Stimulated activated memory B cell treated with anti-CD40 and anti-IgM and Interleukin-4, amounts not matched to agents 10 μg/mL and 1 μg/mL and 100 μg/mL, for 72 hours (primary cell): ENCODE data around the gene RPAIN.

Experiments
- ATAC-seq: fragments of 150-1000 bp; cut with Tn5 transposase; 2 replicates; pipeline ENCODE4 v1.10.0; 2021
- H3K27ac Mint-ChIP-seq: one replicate; pipeline ENCODE4 v1.8.0; 2022; ENCODE audit warnings: mild to moderate bottlenecking, mixed read lengths
- H3K27me3 Mint-ChIP-seq: one replicate; pipeline ENCODE4 v1.8.0; 2022; ENCODE audit warnings: mixed read lengths
- H3K36me3 Mint-ChIP-seq: one replicate; pipeline ENCODE4 v1.8.0; 2022; ENCODE audit warnings: mixed read lengths
- H3K4me1 Mint-ChIP-seq: one replicate; pipeline ENCODE4 v1.8.0; 2022; ENCODE audit warnings: mixed read lengths
- H3K4me3 Mint-ChIP-seq: one replicate; pipeline ENCODE4 v1.8.0; 2022; ENCODE audit warnings: mild to moderate bottlenecking, moderate library complexity, mixed read lengths
- H3K9me3 Mint-ChIP-seq: one replicate; pipeline ENCODE4 v1.8.0; 2022; ENCODE audit warnings: mixed read lengths

The RPAIN gene

GRCh38 chr17:5419959-5420653 is at the start of gene RPAIN:
RPAIN (plus strand) TSS chr17:5420182; CDS start chr17:5420211, 29 bp downstream.
- Mint-ChIP-seq H3K27me3 (no peaks in the 10 kb centered on the region), H3K4me1 (peaks cover 35% of the 10 kb centered on the region), H3K9me3 (no peaks in the 10 kb centered on the region), H3K27ac (peak within 1 kb of the TSS; percentile 98), H3K4me3 (peak within 1 kb of the TSS; percentile 99), H3K36me3 (peaks cover 30% of the 10 kb centered on the region)
- peak; percentile 84 for ATAC-seq

GRCh38 chr17:5370411-5370810 is 49.6 kb upstream of the RPAIN start:
- no peak for ATAC-seq
- Mint-ChIP-seq H3K4me1 (peaks cover 6% of the 10 kb centered on the region), H3K27me3 (no peaks in the 10 kb centered on the region), H3K36me3 (peaks cover 63% of the 10 kb centered on the region), H3K9me3 (no peaks in the 10 kb centered on the region), H3K27ac (peak overlapping the region; percentile 44), H3K4me3 (no peak overlapping the region)

- H3K27me3 Mint-ChIP-seq: no peaks in the 10 kb centered on the region
- ATAC-seq: peak; percentile 86
- H3K9me3 Mint-ChIP-seq: no peaks in the 10 kb centered on the region
- no peak overlapping the region for H3K4me3 Mint-ChIP-seq
- peaks cover 6% of the 10 kb centered on the region for H3K4me1 Mint-ChIP-seq
- peaks cover 54% of the 10 kb centered on the region for H3K36me3 Mint-ChIP-seq
- peak overlapping the region; percentile 25 for H3K27ac Mint-ChIP-seq
Measured at GRCh38 chr17:5373112-5373511, 46.9 kb upstream of the RPAIN start.

GRCh38 chr17:5378566-5379207 is 41.3 kb upstream of the RPAIN start:
- no peak for ATAC-seq
- Mint-ChIP-seq H3K4me3 (no peak overlapping the region), H3K27ac (peak overlapping the region; percentile 31), H3K4me1 (peaks cover 10% of the 10 kb centered on the region), H3K9me3 (no peaks in the 10 kb centered on the region), H3K36me3 (peaks cover 63% of the 10 kb centered on the region), H3K27me3 (no peaks in the 10 kb centered on the region)

- H3K4me1 Mint-ChIP-seq: peaks cover 8% of the 10 kb centered on the region
- H3K36me3 Mint-ChIP-seq: peaks cover 60% of the 10 kb centered on the region
- no peak overlapping the region for H3K4me3 Mint-ChIP-seq
- no peaks in the 10 kb centered on the region for H3K27me3 Mint-ChIP-seq
- peak overlapping the region; percentile 31 for H3K27ac Mint-ChIP-seq
- no peaks in the 10 kb centered on the region for H3K9me3 Mint-ChIP-seq
- no peak for ATAC-seq
Measured at GRCh38 chr17:5379351-5380107, 40.5 kb upstream of the RPAIN start.

- no peak for ATAC-seq
- no peak overlapping the region for H3K4me3 Mint-ChIP-seq
- H3K27ac Mint-ChIP-seq: peak overlapping the region; percentile 31
Measured at GRCh38 chr17:5380491-5381135, 39.4 kb upstream of the RPAIN start.

GRCh38 chr17:5381542-5381941 is 38.4 kb upstream of the RPAIN start:
- H3K27me3 Mint-ChIP-seq: no peaks in the 10 kb centered on the region
- H3K9me3 Mint-ChIP-seq: no peaks in the 10 kb centered on the region
- no peak overlapping the region for H3K4me3 Mint-ChIP-seq
- peaks cover 8% of the 10 kb centered on the region for H3K4me1 Mint-ChIP-seq
- H3K36me3 Mint-ChIP-seq: peaks cover 57% of the 10 kb centered on the region
- peak; percentile 12 for ATAC-seq
- H3K27ac Mint-ChIP-seq: no peak overlapping the region

More at GRCh38 chr17:5380491-5381135, 39.4 kb upstream of the RPAIN start:
- Mint-ChIP-seq H3K4me1 (peaks cover 8% of the 10 kb centered on the region), H3K36me3 (peaks cover 54% of the 10 kb centered on the region), H3K27me3 (no peaks in the 10 kb centered on the region), H3K9me3 (no peaks in the 10 kb centered on the region)

- no peaks in the 10 kb centered on the region for H3K4me1 Mint-ChIP-seq
- H3K9me3 Mint-ChIP-seq: no peaks in the 10 kb centered on the region
- no peak for ATAC-seq
- no peak overlapping the region for H3K27ac Mint-ChIP-seq
- no peaks in the 10 kb centered on the region for H3K27me3 Mint-ChIP-seq
- H3K4me3 Mint-ChIP-seq: no peak overlapping the region
- H3K36me3 Mint-ChIP-seq: peaks cover 68% of the 10 kb centered on the region
Measured at GRCh38 chr17:5391678-5392077, 28.3 kb upstream of the RPAIN start.

- Mint-ChIP-seq H3K9me3 (no peaks in the 10 kb centered on the region), H3K4me3 (no peak overlapping the region), H3K27me3 (no peaks in the 10 kb centered on the region), H3K4me1 (no peaks in the 10 kb centered on the region), H3K36me3 (peaks cover 58% of the 10 kb centered on the region), H3K27ac (peak overlapping the region; percentile 35)
- ATAC-seq: no peak
Measured at GRCh38 chr17:5396612-5397011, 23.4 kb upstream of the RPAIN start.

GRCh38 chr17:5399767-5400166 is 20.2 kb upstream of the RPAIN start:
- ATAC-seq: no peak
- Mint-ChIP-seq H3K27ac (no peak overlapping the region), H3K4me3 (no peak overlapping the region), H3K4me1 (no peaks in the 10 kb centered on the region), H3K27me3 (no peaks in the 10 kb centered on the region), H3K9me3 (no peaks in the 10 kb centered on the region), H3K36me3 (peaks cover 42% of the 10 kb centered on the region)

- ATAC-seq: no peak
- no peak overlapping the region for H3K4me3 Mint-ChIP-seq
- H3K4me1 Mint-ChIP-seq: peaks cover 11% of the 10 kb centered on the region
- no peaks in the 10 kb centered on the region for H3K27me3 Mint-ChIP-seq
- H3K36me3 Mint-ChIP-seq: peaks cover 17% of the 10 kb centered on the region
- H3K9me3 Mint-ChIP-seq: no peaks in the 10 kb centered on the region
- no peak overlapping the region for H3K27ac Mint-ChIP-seq
Measured at GRCh38 chr17:5405400-5405799, 14.6 kb upstream of the RPAIN start.

- Mint-ChIP-seq H3K27ac (no peak overlapping the region), H3K4me1 (peaks cover 33% of the 10 kb centered on the region), H3K9me3 (no peaks in the 10 kb centered on the region), H3K36me3 (peaks cover 40% of the 10 kb centered on the region), H3K27me3 (no peaks in the 10 kb centered on the region), H3K4me3 (no peak overlapping the region)
- ATAC-seq: no peak
Measured at GRCh38 chr17:5408186-5408585, 11.8 kb upstream of the RPAIN start.

- Mint-ChIP-seq H3K4me1 (peaks cover 40% of the 10 kb centered on the region), H3K27ac (peak overlapping the region; percentile 87), H3K36me3 (peaks cover 40% of the 10 kb centered on the region), H3K27me3 (no peaks in the 10 kb centered on the region), H3K4me3 (peak overlapping the region; percentile 77), H3K9me3 (no peaks in the 10 kb centered on the region)
- peak; percentile 87 for ATAC-seq
Measured at GRCh38 chr17:5410594-5411272, 9.2 kb upstream of the RPAIN start.

- peak overlapping the region; percentile 55 for H3K27ac Mint-ChIP-seq
- H3K27me3 Mint-ChIP-seq: no peaks in the 10 kb centered on the region
- H3K36me3 Mint-ChIP-seq: peaks cover 46% of the 10 kb centered on the region
- peaks cover 47% of the 10 kb centered on the region for H3K4me1 Mint-ChIP-seq
- no peak overlapping the region for H3K4me3 Mint-ChIP-seq
- no peaks in the 10 kb centered on the region for H3K9me3 Mint-ChIP-seq
- no peak for ATAC-seq
Measured at GRCh38 chr17:5413682-5414081, 6.3 kb upstream of the RPAIN start.

- peaks cover 34% of the 10 kb centered on the region for H3K36me3 Mint-ChIP-seq
- H3K4me3 Mint-ChIP-seq: peak overlapping the region; percentile 99
- H3K9me3 Mint-ChIP-seq: no peaks in the 10 kb centered on the region
- H3K27ac Mint-ChIP-seq: peak overlapping the region; percentile 98
- ATAC-seq: no peak
- H3K4me1 Mint-ChIP-seq: peaks cover 44% of the 10 kb centered on the region
- no peaks in the 10 kb centered on the region for H3K27me3 Mint-ChIP-seq
Measured at GRCh38 chr17:5416901-5417300, 3.1 kb upstream of the RPAIN start.
